PFSK-1 (cell line): ENCODE data around the gene PSPN.

Experiments
- FOXP2 ChIP-seq: optimal IDR thresholded peaks from 2 replicates; pipeline ENCODE3; 2011; ENCODE audit warnings: borderline replicate concordance, control low read depth, inconsistent platforms; ENCODE audit not compliant: insufficient read depth; ENCODE audit errors: extremely low read length, extremely low read depth
- POLR2AphosphoS5 ChIP-seq: IDR thresholded peaks from 2 replicates; pipeline ENCODE4 v1.6.1; 2012; ENCODE audit warnings: low read depth, mild to moderate bottlenecking, control low read depth, low read length, moderate library complexity
- SIN3A ChIP-seq: IDR thresholded peaks from 2 replicates; pipeline ENCODE4 v1.6.1; 2012; ENCODE audit warnings: mild to moderate bottlenecking, low read length, moderate library complexity, borderline replicate concordance; ENCODE audit not compliant: insufficient read depth
- TAF1 ChIP-seq: IDR thresholded peaks from 2 replicates; pipeline ENCODE4 v1.6.1; 2012; ENCODE audit warnings: low read length, control low read depth, borderline replicate concordance; ENCODE audit not compliant: insufficient read depth
- TF ChIP-seq, protein P1 (sequence below), 2 experiments: IDR thresholded peaks; 2 replicates each; pipeline versions ENCODE4 v1.6.1 to v1.8.0; 2011 to 2012; ENCODE audit warnings: low read depth in 2 of 2, low read length in 2 of 2, control low read depth in 1 of 2, inconsistent platforms in 1 of 2, mild to moderate bottlenecking in 1 of 2, moderate library complexity in 1 of 2; ENCODE audit not compliant: insufficient read depth in 1 of 2

Gene PSPN

DNA sequence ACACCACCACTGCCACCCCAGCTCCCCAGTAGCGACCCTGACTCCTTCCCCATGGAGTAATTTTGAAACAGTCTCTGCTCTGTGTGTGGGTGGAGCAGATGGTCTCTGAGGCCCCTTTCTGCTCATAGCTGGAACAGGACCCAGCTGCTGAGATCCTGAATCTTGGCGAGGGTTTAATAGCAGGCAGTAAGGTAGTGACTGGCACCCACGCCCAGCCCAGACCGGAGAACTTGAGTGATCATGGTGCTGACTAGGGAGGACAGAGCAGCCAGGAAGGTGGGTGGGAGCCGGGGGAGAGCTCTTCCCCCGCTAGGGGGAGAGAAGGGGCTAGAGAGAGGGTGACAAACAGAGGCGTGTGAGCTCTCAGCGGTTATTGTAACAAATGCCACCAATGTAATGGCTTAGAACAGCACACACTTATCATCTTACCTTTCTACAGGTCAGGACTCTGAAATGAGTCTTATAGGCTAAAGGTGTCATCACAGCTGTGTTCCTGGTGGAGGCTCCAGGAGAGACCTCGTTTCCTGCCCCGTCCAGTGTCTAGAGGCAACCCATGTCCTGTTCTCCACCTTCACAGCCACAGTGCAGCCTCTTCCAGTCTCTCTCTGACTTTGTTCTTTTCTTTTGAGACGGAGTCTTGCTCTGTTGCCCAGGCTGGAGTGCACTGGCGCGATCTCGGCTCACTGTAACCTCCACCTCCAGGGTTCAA lies 35.1 kb downstream of the PSPN start:
- TF ChIP-seq POLR2AphosphoS5 (no peak), FOXP2 (no peak)

DNA sequence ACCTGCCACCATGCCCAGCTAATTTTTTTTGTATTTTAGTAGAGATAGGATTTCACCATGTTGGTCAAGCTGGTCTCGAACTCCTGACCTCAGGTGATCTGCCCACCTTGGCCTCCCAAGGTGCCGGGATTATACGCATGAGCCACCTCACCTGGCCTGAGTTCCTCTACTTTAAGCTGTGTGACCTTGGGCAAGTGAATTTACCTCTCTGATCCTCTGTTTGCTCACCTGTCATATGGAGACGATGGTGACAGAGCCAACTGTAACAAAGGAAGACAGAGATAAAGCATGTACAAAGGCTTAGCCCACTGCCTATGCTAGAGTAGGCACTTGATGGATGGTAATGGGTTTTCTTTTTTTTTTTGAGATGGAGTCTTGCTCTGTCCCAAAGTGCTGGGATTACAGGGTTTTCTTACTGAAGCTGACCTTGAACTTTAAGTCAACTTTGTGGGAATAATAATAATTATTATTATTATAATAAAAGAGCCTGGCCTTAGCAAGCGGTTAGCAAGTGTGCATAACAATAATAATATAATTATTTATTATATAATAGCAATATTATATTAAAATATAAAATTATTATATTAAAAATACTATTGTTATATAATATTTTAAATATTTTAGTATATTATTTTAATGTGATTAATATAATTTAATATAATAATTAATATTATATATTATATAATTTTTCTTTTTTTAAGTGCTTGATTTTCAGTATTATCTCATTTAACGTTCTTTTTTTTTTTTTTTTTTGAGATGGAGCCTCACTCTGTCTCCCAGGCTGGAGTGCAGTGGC lies 41.0 kb downstream of the PSPN start:
- TF ChIP-seq FOXP2: no peak
- TF ChIP-seq SIN3A: no peak
- TF ChIP-seq TAF1: no peak
- TF ChIP-seq, protein P1, sequence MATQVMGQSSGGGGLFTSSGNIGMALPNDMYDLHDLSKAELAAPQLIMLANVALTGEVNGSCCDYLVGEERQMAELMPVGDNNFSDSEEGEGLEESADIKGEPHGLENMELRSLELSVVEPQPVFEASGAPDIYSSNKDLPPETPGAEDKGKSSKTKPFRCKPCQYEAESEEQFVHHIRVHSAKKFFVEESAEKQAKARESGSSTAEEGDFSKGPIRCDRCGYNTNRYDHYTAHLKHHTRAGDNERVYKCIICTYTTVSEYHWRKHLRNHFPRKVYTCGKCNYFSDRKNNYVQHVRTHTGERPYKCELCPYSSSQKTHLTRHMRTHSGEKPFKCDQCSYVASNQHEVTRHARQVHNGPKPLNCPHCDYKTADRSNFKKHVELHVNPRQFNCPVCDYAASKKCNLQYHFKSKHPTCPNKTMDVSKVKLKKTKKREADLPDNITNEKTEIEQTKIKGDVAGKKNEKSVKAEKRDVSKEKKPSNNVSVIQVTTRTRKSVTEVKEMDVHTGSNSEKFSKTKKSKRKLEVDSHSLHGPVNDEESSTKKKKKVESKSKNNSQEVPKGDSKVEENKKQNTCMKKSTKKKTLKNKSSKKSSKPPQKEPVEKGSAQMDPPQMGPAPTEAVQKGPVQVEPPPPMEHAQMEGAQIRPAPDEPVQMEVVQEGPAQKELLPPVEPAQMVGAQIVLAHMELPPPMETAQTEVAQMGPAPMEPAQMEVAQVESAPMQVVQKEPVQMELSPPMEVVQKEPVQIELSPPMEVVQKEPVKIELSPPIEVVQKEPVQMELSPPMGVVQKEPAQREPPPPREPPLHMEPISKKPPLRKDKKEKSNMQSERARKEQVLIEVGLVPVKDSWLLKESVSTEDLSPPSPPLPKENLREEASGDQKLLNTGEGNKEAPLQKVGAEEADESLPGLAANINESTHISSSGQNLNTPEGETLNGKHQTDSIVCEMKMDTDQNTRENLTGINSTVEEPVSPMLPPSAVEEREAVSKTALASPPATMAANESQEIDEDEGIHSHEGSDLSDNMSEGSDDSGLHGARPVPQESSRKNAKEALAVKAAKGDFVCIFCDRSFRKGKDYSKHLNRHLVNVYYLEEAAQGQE (IDR thresholded peaks at IDR 0.05; ENCODE audit: insufficient read depth in 1 of 2, low read depth in 2 of 2, low read length in 2 of 2): no peak
- TF ChIP-seq POLR2AphosphoS5: no peak

DNA sequence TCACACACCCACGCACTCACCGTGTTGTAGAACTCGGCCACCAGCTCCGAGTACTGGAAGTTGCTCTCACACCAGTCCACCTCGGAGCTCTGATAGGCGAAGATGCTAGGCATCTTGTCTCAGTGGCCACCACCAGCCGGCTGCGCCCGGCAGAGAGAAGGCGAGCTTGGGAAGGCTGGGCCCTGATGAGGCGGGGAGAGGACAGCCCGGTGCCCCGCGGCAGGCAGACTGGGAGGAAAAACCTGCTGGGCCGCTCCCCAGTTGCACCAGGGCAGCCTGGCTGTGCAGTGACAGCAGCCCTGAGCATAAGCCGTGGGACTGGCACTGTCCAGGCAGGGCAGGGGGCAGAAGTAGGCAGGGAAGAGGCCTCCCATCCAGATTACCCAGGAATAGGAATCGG lies 42.3 kb downstream of the PSPN start, which contains the start of gene ACER1:
TSS of gene ACER1 (minus strand) at position 174 of the 400 bp plus-strand sequence. CDS start at position 113, 61 bp downstream.
- TF ChIP-seq, protein P1 (IDR thresholded peaks at IDR 0.05; ENCODE audit: insufficient read depth in 1 of 2, low read depth in 2 of 2, low read length in 2 of 2): no peak
- TF ChIP-seq POLR2AphosphoS5: no peak
- no peak for TF ChIP-seq FOXP2
- no peak for TF ChIP-seq SIN3A
- no peak for TF ChIP-seq TAF1

DNA sequence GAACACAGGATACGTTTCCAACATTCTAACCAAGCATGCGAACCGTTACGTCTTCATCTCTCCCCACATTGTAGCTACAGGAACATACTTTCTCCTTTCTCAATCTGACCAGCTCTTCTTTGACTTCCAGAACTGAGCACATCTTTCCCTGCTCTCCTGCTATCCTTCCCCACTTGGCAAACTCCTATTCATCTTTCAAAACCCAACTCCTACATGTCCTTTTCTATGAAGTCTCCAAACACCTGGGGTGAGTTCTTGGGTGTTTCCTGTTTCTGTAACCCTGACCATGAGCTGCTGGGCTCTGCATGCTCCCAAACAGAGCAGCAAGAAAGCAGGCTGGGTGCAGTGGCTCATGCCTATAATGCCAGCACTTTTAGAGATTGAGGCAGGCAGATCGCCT lies 48.9 kb downstream of the PSPN start:
- TF ChIP-seq FOXP2 (no peak), TAF1 (no peak)
- TF ChIP-seq, protein P1 (IDR thresholded peaks at IDR 0.05; ENCODE audit: insufficient read depth in 1 of 2, low read depth in 2 of 2, low read length in 2 of 2): no peak

DNA sequence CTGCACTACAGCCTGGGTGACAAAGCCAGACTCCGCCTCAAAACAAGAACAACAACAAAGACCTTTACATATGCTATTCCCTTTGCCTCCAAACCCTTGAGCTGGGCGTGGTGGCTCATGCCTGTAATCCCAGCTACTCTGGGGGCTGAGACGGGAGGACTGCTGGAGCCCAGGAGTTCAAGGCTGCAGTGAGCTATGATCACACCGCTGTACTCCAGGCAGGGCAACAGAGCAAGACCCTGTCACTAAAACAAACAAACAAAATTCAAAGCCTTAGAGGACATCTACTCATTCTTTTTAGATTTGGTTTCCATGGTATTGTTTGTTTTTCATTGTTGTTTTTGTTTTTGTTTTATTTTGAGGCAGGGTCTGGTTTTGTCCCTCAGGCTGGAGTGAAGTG lies 50.1 kb downstream of the PSPN start:
- TF ChIP-seq, protein P1 (IDR thresholded peaks at IDR 0.05; ENCODE audit: insufficient read depth in 1 of 2, low read depth in 2 of 2, low read length in 2 of 2): no peak
- no peak for TF ChIP-seq SIN3A
- TF ChIP-seq FOXP2: no peak
- no peak for TF ChIP-seq TAF1
- no peak for TF ChIP-seq POLR2AphosphoS5
